OCI-LY1 (cell line): Measurements from ENCODE around the gene LY6G5C.

ENCODE experiments used
- H2AFZ ChIP-seq: fragments of 200-600 bp; sonication (generic), shearing (Covaris generic); 2 replicates; pipeline ENCODE4 v1.6.0; 2014; ENCODE audit warnings: antibody characterized with exemption, mild to moderate bottlenecking, low read length
- H3F3A ChIP-seq: fragments of 200-600 bp; sonication (generic), shearing (Covaris generic); 2 replicates; pipeline ENCODE4 v1.6.0; 2014; ENCODE audit warnings: mild to moderate bottlenecking, antibody characterized with exemption, low read length, moderate library complexity; ENCODE audit not compliant: insufficient read depth
- H3K27ac ChIP-seq: fragments of 200-600 bp; sonication (generic); 2 replicates; pipeline ENCODE4 v1.5.1; 2014; ENCODE audit warnings: low read length, mixed run types, mild to moderate bottlenecking, low read depth; ENCODE audit not compliant: poor library complexity, severe bottlenecking
- H3K27me3 ChIP-seq: fragments of 200-600 bp; sonication (generic); 2 replicates; pipeline ENCODE4 v1.6.0; 2014; ENCODE audit warnings: antibody characterized with exemption, mild to moderate bottlenecking, low read length, moderate library complexity; ENCODE audit not compliant: insufficient read depth
- H3K36me3 ChIP-seq: fragments of 200-600 bp; sonication (generic); 2 replicates; pipeline ENCODE4 v1.6.1; 2014; ENCODE audit warnings: mild to moderate bottlenecking, antibody characterized with exemption, low read length, moderate library complexity, mixed read lengths; ENCODE audit not compliant: insufficient read depth
- H3K4me1 ChIP-seq: fragments of 200-600 bp; sonication (generic); 2 replicates; pipeline ENCODE4 v1.5.1; 2014; ENCODE audit warnings: mild to moderate bottlenecking, low read length, moderate library complexity; ENCODE audit not compliant: insufficient read depth, severe bottlenecking
- H3K4me2 ChIP-seq: fragments of 200-600 bp; sonication (generic), shearing (Covaris generic); 2 replicates; pipeline ENCODE4 v1.6.1; 2014; ENCODE audit warnings: low read length
- H3K4me3 ChIP-seq: fragments of 200-600 bp; sonication (generic); 2 replicates; pipeline ENCODE4 v1.5.1; 2014; ENCODE audit warnings: low read length, low read depth, mild to moderate bottlenecking, mixed read lengths; ENCODE audit not compliant: poor library complexity, severe bottlenecking
- H3K79me2 ChIP-seq: fragments of 200-600 bp; shearing (Covaris generic); 2 replicates; pipeline ENCODE4 v1.6.1; 2016; ENCODE audit warnings: mixed run types, low read length, mixed read lengths; ENCODE audit not compliant: insufficient read depth
- H3K9ac ChIP-seq: fragments of 200-600 bp; sonication (generic), shearing (Covaris generic); 2 replicates; pipeline ENCODE4 v1.6.1; 2014; ENCODE audit warnings: mild to moderate bottlenecking, low read length, mixed read lengths
- H3K9me2 ChIP-seq: fragments of 200-600 bp; sonication (generic), shearing (Covaris generic); 2 replicates; pipeline ENCODE4 v1.6.1; 2014; ENCODE audit warnings: low read depth, mild to moderate bottlenecking, low read length, mixed read lengths
- H3K9me3 ChIP-seq: fragments of 200-600 bp; shearing (Covaris generic); 2 replicates; pipeline ENCODE4 v1.6.1; 2014; ENCODE audit warnings: low read length, mixed read lengths
- H4K20me1 ChIP-seq: fragments of 200-600 bp; sonication (generic), shearing (Covaris generic); 2 replicates; pipeline ENCODE4 v1.6.0; 2016; ENCODE audit warnings: mild to moderate bottlenecking, low read length; ENCODE audit not compliant: insufficient read depth
- EZH2 ChIP-seq: fragments of 200-600 bp; sonication (generic), shearing (Covaris generic); IDR thresholded peaks from 2 replicates; pipeline ENCODE4 v1.8.0; 2017; ENCODE audit warnings: borderline replicate concordance, mixed run types, mild to moderate bottlenecking, antibody characterized with exemption, low read length, moderate library complexity, mixed read lengths
- TF ChIP-seq, protein P1 (sequence below): fragments of 200-600 bp; sonication (generic), shearing (Covaris generic); IDR thresholded peaks from 2 replicates; pipeline ENCODE4 v1.5.1; 2017; ENCODE audit warnings: mild to moderate bottlenecking, antibody characterized with exemption, low read length, moderate library complexity, mixed read lengths

The LY6G5C gene

DNA sequence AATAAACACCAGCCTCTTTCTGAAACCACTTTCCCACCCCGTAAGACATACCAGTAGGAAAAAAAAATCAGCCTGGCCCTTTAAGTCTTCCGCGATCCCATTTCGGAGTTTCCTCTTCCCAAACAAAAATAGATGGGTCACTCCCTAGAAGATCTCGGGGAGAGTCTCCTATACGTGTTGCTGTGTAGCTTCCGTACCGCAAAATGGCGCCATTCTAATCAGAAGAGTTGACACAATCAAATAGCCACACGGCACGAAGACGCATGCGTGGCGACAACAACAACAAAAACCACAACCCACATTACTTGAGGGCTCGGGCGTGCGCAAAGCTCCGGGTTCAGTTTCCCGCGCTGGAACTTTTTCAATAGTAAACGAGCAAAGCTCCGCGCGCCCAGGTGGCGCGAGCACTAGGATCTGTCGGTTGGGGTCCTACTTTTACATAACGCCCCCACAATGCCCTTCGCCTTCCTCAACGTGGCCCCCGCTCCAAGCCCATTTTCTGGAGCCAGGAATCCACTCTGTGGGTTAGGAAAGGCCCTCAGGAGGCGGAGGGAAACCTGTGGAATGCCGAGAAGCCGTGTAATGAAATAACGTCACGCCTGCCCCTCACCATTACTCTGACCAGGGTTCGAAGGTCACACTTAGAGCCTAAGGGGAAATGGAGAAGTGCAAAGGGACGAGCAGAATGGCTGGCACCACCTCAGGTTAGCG lies 15.9 kb downstream of the LY6G5C start, which contains the start of gene GPANK1:
GPANK1 (minus strand) TSS at position 208 of the 711 bp plus-strand sequence. CDS start 519 bp downstream, outside the sequence.
- peaks cover 45% of the 10 kb centered on the region for H3K4me1 ChIP-seq
- H3K4me3 ChIP-seq = peak within 1 kb of the TSS; percentile 100
- H3K79me2 ChIP-seq = peaks cover 26% of the 10 kb centered on the region
- H3K4me2 ChIP-seq = peak within 1 kb of the TSS; percentile 82
- H3K9ac ChIP-seq = peak within 1 kb of the TSS; percentile 92
- H3K9me2 ChIP-seq = no peaks in the 10 kb centered on the region
- H2AFZ ChIP-seq = no peak within 1 kb of the TSS
- no peaks in the 10 kb centered on the region for H3K9me3 ChIP-seq
- TF ChIP-seq EZH2 = no peak
- TF ChIP-seq, protein P1, sequence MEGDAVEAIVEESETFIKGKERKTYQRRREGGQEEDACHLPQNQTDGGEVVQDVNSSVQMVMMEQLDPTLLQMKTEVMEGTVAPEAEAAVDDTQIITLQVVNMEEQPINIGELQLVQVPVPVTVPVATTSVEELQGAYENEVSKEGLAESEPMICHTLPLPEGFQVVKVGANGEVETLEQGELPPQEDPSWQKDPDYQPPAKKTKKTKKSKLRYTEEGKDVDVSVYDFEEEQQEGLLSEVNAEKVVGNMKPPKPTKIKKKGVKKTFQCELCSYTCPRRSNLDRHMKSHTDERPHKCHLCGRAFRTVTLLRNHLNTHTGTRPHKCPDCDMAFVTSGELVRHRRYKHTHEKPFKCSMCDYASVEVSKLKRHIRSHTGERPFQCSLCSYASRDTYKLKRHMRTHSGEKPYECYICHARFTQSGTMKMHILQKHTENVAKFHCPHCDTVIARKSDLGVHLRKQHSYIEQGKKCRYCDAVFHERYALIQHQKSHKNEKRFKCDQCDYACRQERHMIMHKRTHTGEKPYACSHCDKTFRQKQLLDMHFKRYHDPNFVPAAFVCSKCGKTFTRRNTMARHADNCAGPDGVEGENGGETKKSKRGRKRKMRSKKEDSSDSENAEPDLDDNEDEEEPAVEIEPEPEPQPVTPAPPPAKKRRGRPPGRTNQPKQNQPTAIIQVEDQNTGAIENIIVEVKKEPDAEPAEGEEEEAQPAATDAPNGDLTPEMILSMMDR = no peak
- H4K20me1 ChIP-seq = no peaks in the 10 kb centered on the region
- no peaks in the 10 kb centered on the region for H3K27me3 ChIP-seq
- peaks cover 56% of the 10 kb centered on the region for H3K36me3 ChIP-seq
- H3F3A ChIP-seq = no peaks in the 10 kb centered on the region
- H3K27ac ChIP-seq = peak within 1 kb of the TSS; percentile 97

DNA sequence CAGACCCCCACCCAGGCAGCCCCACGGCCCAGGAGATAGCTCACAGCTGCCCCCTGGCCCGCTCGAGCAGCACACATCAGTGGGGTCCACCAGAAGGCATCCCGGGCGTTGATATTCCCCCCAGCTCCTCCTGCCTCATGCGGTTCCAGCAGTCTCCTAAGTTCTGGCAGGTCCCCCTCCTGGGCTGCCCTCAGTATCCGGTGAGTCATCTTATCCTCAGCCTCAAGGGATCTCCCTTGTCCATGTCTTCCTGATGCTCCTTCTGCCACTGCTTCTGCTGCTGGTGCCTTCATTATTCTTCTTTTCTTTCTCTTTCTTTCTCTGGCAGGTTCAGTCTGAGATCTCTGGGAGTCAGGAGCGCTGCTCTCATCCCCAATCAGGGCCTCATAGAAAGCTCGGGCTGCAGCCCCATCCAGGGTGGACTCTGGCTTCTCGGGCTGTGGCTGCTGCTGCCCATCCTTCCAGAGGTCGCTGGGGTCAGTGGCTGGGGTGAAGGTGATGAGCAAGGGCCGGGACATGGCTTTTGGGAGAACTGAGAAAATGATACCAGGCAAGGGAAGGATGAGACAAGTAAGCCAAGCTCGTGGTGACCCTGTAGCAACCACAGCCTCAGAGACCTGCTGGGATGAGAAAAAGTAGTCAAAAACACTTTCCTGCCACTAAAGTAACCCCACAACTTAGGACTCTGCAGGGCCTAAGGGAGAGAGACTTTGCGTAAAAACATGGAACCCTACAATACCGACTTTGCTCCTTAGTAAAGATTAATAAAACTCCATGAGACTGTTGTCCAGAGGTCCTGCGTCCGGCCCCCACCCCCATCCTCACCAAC lies 16.7 kb downstream of the LY6G5C start:
- H2AFZ ChIP-seq = no peak overlapping the region
- peak overlapping the region; percentile 97 for H3K27ac ChIP-seq
- H3K9ac ChIP-seq = peak overlapping the region; percentile 92
- no peaks in the 10 kb centered on the region for H3K9me2 ChIP-seq
- H3K4me2 ChIP-seq = peak overlapping the region; percentile 82
- no peaks in the 10 kb centered on the region for H3K27me3 ChIP-seq
- H3K4me3 ChIP-seq = peak overlapping the region; percentile 100
- no peaks in the 10 kb centered on the region for H4K20me1 ChIP-seq
- no peak for TF ChIP-seq EZH2
- TF ChIP-seq, protein P1 = peak; percentile 31
- peaks cover 28% of the 10 kb centered on the region for H3K79me2 ChIP-seq
- H3F3A ChIP-seq = no peaks in the 10 kb centered on the region
- H3K36me3 ChIP-seq = peaks cover 49% of the 10 kb centered on the region
- H3K9me3 ChIP-seq = no peaks in the 10 kb centered on the region
- H3K4me1 ChIP-seq = peaks cover 53% of the 10 kb centered on the region

DNA sequence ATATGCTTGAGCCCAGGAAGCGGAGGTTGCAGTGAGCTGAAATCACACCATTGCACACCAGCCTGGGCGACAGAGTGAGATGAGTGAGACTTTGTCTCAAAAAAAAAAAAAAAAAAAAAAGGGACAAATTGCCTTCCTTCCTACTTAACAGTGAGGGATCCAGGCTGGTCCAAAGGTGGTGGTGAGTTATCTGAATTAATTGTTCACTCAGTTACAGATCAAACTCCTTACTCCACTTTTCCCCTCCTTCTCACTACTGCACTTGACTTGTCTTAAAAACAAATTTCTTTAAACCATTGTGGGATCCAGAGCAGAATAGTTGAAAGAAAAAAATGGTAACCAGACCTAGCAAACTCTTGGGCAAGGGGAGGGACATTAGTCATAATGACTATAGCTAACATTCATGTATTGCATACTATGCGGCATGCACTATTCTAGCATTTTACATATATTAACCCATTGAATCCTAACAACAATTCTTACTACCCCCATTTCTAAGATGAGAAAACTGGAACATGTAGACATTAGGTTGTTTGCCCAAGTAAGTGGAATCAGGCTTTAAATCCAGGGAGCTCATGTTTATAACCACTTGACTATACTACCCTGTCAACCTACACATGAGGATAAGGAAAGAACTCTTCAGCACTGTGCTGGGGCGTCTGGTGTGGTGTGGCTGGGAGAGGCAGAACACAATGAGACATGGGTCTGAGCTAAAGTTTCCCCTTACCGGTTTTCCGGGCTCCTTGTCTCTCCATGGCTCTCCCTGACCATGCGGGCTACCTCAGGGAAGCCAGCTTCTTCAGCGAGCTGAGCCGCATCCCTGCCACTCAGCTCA lies 17.5 kb downstream of the LY6G5C start:
- Histone ChIP-seq H3K79me2 (peaks cover 28% of the 10 kb centered on the region), H2AFZ (no peak overlapping the region), H3K9me2 (no peaks in the 10 kb centered on the region), H3K4me2 (peak overlapping the region; percentile 82), H3K36me3 (peaks cover 40% of the 10 kb centered on the region), H3K4me1 (peaks cover 61% of the 10 kb centered on the region), H3F3A (no peaks in the 10 kb centered on the region), H4K20me1 (no peaks in the 10 kb centered on the region), H3K4me3 (peak overlapping the region; percentile 100), H3K9ac (peak overlapping the region; percentile 92), H3K9me3 (no peaks in the 10 kb centered on the region), H3K27ac (peak overlapping the region; percentile 97), H3K27me3 (no peaks in the 10 kb centered on the region)
- TF ChIP-seq, protein P1 = no peak
